GM12878 (cell line): ENCODE data around the gene CCDC70.

ENCODE experiments used
- ASH2L ChIP-seq: fragments of 300-600, 200-600 bp; sonication (generic); IDR thresholded peaks from 2 replicates; pipeline ENCODE4 v1.6.1; 2017; ENCODE audit warnings: low read depth, mild to moderate bottlenecking, borderline replicate concordance
- ATF7 ChIP-seq: fragments of 450-650 bp; IDR thresholded peaks from 2 replicates; pipeline ENCODE4 v1.6.1; 2016; ENCODE audit warnings: low read depth, mild to moderate bottlenecking
- BCL3 ChIP-seq: IDR thresholded peaks from 2 replicates; pipeline ENCODE4 v1.6.1; 2011; ENCODE audit warnings: borderline replicate concordance, low read depth, mild to moderate bottlenecking, moderate library complexity, low read length; ENCODE audit not compliant: insufficient read depth, poor library complexity, severe bottlenecking
- CHD2 ChIP-seq: IDR thresholded peaks from 2 replicates; pipeline ENCODE4 v1.6.1; 2011; ENCODE audit warnings: low read depth, low read length, improper control_type of control experiment, borderline replicate concordance
- CTCF ChIP-seq, 3 experiments: IDR thresholded peaks in 2 of 3; conservative IDR thresholded peaks in 1 of 3; 2 replicates each; pipeline ENCODE4 v1.5.1; 2011; ENCODE audit warnings: low read depth in 3 of 3, low read length in 3 of 3, mild to moderate bottlenecking in 3 of 3, control low read depth in 2 of 3, moderate library complexity in 2 of 3, inconsistent platforms in 1 of 3, mixed read lengths in 1 of 3; ENCODE audit not compliant: control insufficient read depth in 2 of 3, insufficient read depth in 1 of 3; ENCODE audit errors: extremely low read depth in 1 of 3
- EP300 ChIP-seq, 2 experiments: fragments of 150-350 bp in 1 of 2; IDR thresholded peaks; 2 replicates each; pipeline ENCODE4 v1.6.1; 2011 to 2012; ENCODE audit warnings: low read depth in 2 of 2, low read length in 2 of 2, borderline replicate concordance in 1 of 2, improper control_type of control experiment in 1 of 2, inconsistent platforms in 1 of 2; ENCODE audit not compliant: control insufficient read depth in 1 of 2
- ESRRA ChIP-seq: IDR thresholded peaks from 2 replicates; pipeline ENCODE4 v1.6.1; 2012; ENCODE audit warnings: mild to moderate bottlenecking, low read length, improper control_type of control experiment
- FOXM1 ChIP-seq: IDR thresholded peaks from 2 replicates; pipeline ENCODE4 v1.6.1; 2012; ENCODE audit warnings: low read depth, mild to moderate bottlenecking, inconsistent platforms, low read length, moderate library complexity
- JUND ChIP-seq: IDR thresholded peaks from 2 replicates; pipeline ENCODE4 v1.6.1; 2012; ENCODE audit warnings: low read depth, mild to moderate bottlenecking, low read length, improper control_type of control experiment, moderate library complexity
- MLLT1 ChIP-seq: fragments of 450-650 bp; IDR thresholded peaks from 2 replicates; pipeline ENCODE4 v1.6.1; 2016; ENCODE audit warnings: mild to moderate bottlenecking
- POLR2AphosphoS5 ChIP-seq: IDR thresholded peaks from 2 replicates; pipeline ENCODE4 v1.6.1; 2011; ENCODE audit warnings: mild to moderate bottlenecking, low read length, inconsistent platforms
- RAD51 ChIP-seq: fragments of 450-650 bp; IDR thresholded peaks from 2 replicates; pipeline ENCODE4 v1.6.1; 2016; ENCODE audit warnings: moderate library complexity, mild to moderate bottlenecking, inconsistent platforms
- ZNF274 ChIP-seq: IDR thresholded peaks from one replicate; pipeline ENCODE4 v1.8.0; 2011; ENCODE audit not compliant: insufficient read length, insufficient read depth

- TF ChIP-seq ZNF274 (no peak), POLR2AphosphoS5 (no peak), CTCF (IDR thresholded peaks at IDR 0.05 in 2 of 3, conservative IDR thresholded peaks at IDR 0.05 in 1 of 3; ENCODE audit: control insufficient read depth in 2 of 3, extremely low read depth in 1 of 3, insufficient read depth in 1 of 3, low read depth in 3 of 3, low read length in 3 of 3) (no peak), ASH2L (no peak), MLLT1 (no peak), ATF7 (no peak), BCL3 (no peak), JUND (no peak), CHD2 (no peak), FOXM1 (no peak), RAD51 (no peak), ESRRA (no peak), EP300 (IDR thresholded peaks at IDR 0.05; ENCODE audit: borderline replicate concordance in 1 of 2, control insufficient read depth in 1 of 2, low read depth in 2 of 2, low read length in 2 of 2) (no peak)
These were observed 5.3 kb downstream of the CCDC70 start for GRCh38 chr13:51867062-51867461.
